ENCODE results near the gene CACNB2.

- TF ChIP-seq HDAC2 (CRISPR knock-in tag; IDR thresholded peaks at IDR 0.05) (no peak), ZGPAT (CRISPR knock-in tag; IDR thresholded peaks at IDR 0.05) (no peak), MATR3 (CRISPR knock-in tag; IDR thresholded peaks at IDR 0.05) (no peak), BRCA1 (CRISPR knock-in tag; IDR thresholded peaks at IDR 0.05) (no peak), KDM3A (CRISPR knock-in tag; IDR thresholded peaks at IDR 0.05; ENCODE audit: low read depth) (no peak), CBFB (CRISPR knock-in tag; IDR thresholded peaks at IDR 0.05) (no peak), EP300 (IDR thresholded peaks at IDR 0.05; ENCODE audit: low read depth in 2 of 2, low read length in 2 of 2) (no peak), EP300 (CRISPR knock-in tag; IDR thresholded peaks at IDR 0.05; ENCODE audit: borderline replicate concordance) (no peak), PHB2 (IDR thresholded peaks at IDR 0.05; ENCODE audit: partially characterized antibody) (no peak), ZNF549 (CRISPR knock-in tag; IDR thresholded peaks at IDR 0.05) (no peak), TBX3 (IDR thresholded peaks at IDR 0.05; ENCODE audit: borderline replicate concordance) (no peak), SUZ12 (IDR thresholded peaks at IDR 0.05; ENCODE audit: low read depth, low read length) (no peak), POLR2A (IDR thresholded peaks at IDR 0.05; ENCODE audit: insufficient read depth in 1 of 2, low read depth in 2 of 2, low read length in 2 of 2) (no peak)
- TF ChIP-seq, protein P1, sequence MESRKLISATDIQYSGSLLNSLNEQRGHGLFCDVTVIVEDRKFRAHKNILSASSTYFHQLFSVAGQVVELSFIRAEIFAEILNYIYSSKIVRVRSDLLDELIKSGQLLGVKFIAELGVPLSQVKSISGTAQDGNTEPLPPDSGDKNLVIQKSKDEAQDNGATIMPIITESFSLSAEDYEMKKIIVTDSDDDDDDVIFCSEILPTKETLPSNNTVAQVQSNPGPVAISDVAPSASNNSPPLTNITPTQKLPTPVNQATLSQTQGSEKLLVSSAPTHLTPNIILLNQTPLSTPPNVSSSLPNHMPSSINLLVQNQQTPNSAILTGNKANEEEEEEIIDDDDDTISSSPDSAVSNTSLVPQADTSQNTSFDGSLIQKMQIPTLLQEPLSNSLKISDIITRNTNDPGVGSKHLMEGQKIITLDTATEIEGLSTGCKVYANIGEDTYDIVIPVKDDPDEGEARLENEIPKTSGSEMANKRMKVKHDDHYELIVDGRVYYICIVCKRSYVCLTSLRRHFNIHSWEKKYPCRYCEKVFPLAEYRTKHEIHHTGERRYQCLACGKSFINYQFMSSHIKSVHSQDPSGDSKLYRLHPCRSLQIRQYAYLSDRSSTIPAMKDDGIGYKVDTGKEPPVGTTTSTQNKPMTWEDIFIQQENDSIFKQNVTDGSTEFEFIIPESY (CRISPR knock-in tag; IDR thresholded peaks at IDR 0.05): no peak
Measured at GRCh38 chr10:18194634-18195033, 54.4 kb downstream of the CACNB2 start.
